AG08395 (cell line): ENCODE measurements around the gene GALNT10.

Source experiments
- DNase-seq: peaks from one replicate; pipeline ENCODE4 v3.0.0; 2012; ENCODE audit warnings: mixed read lengths, low spot score

GALNT10 gene

DNA sequence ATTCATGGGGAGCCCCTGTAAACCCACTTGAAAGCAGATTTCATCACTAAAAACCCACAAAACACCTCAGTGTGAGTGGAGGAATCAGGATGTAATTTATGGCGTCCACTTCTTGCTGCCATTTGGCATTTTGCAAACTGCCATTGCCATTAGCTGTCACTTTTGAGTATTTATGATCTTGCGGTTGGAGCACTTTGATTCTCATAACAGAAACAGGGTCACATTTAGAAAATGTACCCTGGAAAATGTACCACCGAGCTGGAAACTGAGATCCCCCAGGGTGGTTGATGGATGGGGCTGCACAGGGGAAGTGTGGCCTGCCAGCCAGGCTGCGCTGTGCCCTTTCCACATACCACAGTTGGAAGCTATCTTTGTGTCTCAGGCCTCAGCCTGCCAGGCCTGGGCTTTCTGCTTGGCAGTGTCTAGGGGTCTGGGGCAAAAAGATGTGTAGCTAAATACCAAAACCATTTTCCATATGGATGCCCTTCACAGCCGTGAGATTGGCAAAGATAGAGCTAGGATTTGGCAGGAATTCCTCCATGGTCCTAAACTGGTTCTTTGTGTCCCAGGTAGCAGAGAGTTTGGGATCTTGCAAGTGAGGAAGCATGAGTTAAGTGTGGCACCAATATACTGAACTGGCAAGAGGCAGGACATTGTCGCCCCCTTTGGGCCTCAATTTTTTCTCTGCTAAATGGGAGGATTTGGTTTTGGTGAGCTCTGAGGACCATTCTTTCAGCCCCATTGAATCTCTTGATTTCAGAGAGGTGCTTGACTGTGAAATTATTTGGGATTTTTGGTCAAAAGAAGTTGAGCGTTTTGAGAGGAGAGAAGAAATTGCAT lies 46.2 kb downstream of the GALNT10 start:
- no peak for DNase-seq

- no peak for DNase-seq
Measured at GRCh38 chr5:154237376-154237743, 46.8 kb downstream of the GALNT10 start.

DNA sequence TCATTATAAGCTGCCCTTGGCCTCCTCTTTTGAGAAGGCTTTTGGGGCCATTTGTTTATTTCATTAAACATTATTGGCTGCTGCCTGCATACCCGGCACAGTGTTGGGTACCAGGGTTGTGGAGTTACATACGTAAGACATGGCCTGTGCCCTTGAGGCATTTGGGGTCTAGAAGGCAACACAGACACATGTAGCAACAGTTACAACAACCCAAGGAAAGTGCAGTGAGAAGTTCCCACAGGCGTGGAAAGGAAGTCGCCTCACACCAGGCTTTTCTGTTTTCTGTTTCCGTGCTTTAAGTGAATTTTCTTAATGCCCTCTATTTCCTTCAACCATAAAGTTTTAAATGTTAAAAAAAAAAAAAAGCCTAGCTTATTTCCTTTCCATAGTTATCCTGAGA lies 47.4 kb downstream of the GALNT10 start:
- no peak for DNase-seq

DNA sequence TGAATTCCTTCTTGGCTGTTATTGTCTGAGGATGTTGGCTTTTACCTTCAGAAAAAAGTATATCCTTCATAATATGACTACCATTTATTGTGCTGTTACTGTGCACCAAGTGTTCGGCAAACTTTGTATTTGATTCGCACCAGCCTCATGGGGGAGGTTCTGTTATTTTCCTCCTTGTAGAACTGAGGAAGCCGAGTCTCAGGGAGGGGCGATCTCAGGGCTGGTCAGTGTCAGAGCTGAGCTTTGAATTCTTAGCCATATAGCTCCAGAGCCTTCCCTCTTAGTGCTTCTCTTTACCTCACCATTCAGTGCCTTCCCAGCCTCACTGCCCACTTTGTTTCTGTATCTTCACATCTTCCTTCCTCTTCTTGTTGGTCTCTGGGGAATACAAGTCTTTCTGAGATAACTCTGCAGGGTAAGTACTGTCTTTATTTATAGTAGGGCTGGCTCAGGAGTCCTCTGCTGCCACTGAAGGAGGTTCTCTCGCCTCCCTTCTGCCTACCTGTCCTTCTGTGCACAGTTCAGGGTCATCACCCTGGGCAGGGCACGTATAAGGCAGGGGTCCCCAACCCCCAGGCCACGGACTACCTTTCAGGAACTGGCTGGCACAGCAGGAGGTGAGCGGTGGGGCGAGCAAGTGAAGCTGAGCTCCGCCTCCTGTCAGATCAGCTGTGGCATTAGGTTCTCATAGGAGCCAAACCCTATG lies 48.4 kb downstream of the GALNT10 start:
- no peak for DNase-seq

DNA sequence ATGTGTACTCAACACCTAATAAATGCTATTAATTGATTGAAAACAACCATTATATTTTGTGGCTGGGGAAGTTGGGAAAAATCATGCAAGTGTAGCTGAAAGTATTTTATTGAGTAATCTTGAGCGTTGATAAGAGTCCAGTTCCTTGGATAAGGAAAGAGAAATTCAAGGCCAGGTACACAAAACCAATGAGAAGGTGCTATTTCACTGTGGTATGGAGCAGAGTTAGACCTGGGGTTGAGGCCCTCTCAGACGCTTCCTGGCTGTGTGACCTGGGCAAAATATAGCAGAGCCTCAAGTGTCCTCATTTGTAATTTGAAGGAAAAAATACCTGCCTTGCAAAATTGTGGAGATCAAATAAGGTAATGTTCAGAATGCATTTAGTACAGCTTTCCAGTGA lies 50.1 kb downstream of the GALNT10 start:
- DNase-seq: no peak

- DNase-seq: no peak
Measured at GRCh38 chr5:154241021-154241420, 50.5 kb downstream of the GALNT10 start.

DNA sequence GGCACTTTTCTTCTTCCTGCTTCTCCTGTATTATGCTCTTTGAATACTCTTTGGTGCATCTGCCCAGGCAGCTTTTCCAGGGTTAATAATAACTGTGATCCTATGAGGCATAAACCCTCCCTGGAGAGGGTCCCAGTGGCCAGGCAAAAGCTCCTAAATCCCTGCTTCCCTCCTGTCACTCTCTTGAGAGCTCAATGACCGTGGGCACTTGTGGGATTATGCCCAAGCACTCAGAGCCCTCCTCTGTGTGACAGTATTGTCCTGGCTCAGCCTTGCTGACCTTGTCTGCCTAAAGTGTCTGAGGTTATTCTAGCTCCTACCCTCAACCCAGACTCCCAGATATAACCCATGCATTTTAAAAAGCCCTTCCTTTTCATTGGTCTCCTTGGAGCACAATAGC lies 51.9 kb downstream of the GALNT10 start:
- DNase-seq: no peak

GRCh38 chr5:154242964-154243376 lies 52.4 kb downstream of the GALNT10 start:
- no peak for DNase-seq

DNA sequence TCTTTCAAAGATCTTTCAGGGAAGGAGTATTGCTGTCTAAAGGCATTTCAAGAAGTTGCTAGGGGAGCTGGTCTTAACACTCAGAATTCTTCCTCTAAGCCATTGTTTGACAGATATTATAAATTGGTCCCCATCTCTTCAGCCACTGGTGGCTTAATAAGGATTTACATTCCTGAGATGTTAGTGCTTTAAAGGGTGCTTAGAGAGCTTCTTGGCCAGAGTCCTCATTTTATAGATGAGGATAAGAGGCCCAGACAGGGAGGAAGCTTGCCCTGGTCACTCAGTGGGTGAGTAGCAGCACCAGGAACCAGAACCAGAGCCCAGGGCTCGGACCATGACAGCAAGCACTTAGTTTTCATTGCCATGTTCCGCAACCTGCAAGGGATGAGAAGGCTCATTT lies 53.2 kb downstream of the GALNT10 start:
- DNase-seq: peak; percentile 50

- DNase-seq: no peak
Measured at GRCh38 chr5:154244476-154244875, 53.9 kb downstream of the GALNT10 start.

DNA sequence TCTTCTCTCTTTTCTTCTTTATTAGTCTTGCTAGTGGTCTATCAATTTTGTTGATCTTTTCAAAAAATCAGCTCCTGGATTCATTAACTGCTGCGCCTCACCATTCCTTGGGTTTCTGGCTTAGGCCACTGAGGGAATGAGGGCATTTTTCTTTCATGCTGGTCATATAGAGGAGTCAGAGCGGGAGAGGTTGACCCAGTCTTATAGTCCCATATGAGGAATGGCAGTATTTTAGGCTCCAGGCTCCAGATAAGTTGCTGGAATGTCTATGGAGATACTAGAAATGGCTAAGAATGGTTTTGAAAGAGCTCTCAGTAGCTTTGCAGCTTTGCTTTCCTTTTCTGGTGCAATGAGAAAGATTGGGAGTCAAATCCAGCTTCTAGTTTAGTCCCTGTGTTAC lies 58.2 kb downstream of the GALNT10 start:
- no peak for DNase-seq

DNA sequence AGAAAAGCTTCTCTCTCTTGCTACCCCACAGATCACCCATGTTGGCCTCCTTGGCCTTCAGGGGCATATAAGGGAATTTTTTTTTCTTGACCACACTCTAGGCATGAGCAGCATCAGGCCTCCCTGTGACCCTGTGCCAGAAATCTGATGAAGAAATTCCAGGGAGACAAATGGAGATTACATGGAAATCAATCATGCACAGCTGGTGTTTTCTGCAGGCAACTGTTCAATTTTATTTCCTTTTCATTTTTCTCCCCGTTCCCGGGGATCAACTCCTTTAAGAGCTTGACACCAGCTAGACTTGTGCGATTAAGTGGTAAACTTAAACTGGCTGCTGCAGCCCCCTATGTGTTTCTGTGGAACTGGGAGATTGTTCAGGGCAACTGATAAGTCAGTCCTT lies 59.3 kb downstream of the GALNT10 start:
- DNase-seq: peak; percentile 8

DNA sequence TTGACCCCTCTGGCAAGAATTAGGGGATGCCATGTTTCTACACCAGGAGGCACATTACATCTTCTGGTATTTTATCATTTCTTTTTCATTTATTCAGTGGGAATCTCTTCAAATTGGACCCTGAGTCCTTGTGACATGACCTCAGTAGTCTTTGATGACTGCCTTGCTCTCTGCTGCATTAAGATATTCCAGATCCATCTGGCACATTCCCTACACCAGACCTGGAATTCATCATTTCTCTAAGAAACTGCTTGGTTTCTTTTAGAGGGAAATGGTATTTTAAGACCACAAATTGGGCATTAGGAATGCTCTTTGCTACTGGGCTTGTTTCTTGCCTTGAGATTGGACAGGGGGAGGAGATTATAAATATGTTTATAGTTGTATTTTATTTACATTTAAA lies 61.0 kb downstream of the GALNT10 start:
- no peak for DNase-seq

- DNase-seq: no peak
Measured at GRCh38 chr5:154253807-154254206, 63.3 kb downstream of the GALNT10 start.

GRCh38 chr5:154254896-154255295 lies 64.4 kb downstream of the GALNT10 start:
- no peak for DNase-seq

GRCh38 chr5:154257046-154257445 lies 66.5 kb downstream of the GALNT10 start:
- no peak for DNase-seq

- no peak for DNase-seq
Measured at GRCh38 chr5:154258531-154259217, 68.1 kb downstream of the GALNT10 start.

DNA sequence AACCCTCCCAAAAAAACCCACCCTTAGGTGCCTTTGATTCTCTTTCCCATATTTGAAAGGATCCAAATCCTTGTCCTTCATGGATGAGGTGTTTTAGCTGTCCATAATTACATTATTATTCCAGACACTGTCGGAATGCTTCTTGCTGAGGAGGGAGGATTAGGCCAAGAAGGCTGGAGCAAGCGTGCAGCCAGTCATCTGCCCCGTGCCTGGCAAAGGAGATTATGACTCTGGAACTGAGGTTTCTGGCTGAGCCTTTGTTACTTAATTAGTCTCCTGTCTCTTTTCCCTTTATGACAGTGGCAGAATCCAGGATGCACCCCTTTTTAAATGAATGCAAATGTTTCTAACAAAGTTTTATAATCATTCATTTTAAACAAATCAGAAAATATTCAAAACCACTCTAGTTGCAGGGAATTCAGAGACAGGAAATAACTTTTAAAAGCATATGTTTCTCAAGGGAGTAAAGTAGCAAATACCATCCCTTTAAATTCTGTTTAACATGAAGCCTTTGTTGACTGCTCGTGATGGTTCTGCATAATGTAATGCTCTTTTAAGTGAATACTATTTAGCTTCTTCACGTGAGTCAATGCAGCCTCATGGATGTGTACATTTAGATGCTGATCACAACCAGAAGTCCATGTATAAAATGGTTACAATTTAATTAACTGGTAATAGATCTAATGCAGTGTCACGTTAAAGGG lies 69.8 kb downstream of the GALNT10 start:
- peak; percentile 67 for DNase-seq

DNA sequence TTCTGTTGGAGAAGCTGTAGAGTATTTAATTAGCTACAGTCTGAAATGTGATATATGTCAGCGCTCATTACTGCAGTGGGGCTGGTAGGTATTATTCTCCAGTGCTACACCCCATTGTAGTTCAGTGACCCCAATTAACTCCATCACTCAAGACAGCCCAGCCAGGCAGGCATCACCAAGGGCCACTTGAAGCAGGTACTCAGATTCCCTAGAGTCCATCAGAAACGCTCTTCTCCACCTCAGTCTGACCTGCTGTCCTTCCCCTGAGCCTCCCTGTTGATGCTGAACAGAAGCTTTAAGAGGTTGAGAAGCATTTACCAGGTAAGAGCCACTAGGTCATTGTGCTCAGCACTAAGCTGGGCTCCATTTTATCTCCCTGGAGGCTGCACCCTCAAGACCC lies 71.8 kb downstream of the GALNT10 start:
- no peak for DNase-seq

- no peak for DNase-seq
Measured at GRCh38 chr5:154264549-154265196, 74.1 kb downstream of the GALNT10 start.

- DNase-seq: no peak
Measured at GRCh38 chr5:154265197-154265773, 74.8 kb downstream of the GALNT10 start.
